GM21381 (cell line): ENCODE measurements around the gene RABL2B.

Experiments
- ATAC-seq: cut with Tn5 transposase; IDR thresholded peaks from one replicate; pipeline ENCODE4 v1.9.1; 2021; ENCODE audit warnings: mild to moderate bottlenecking, moderate library complexity; ENCODE audit not compliant: unreplicated experiment

Gene RABL2B

GRCh38 chr22:50738649-50739227 lies 44.7 kb downstream of the RABL2B start:
- ATAC-seq = no peak

- ATAC-seq = no peak
These were observed 45.4 kb downstream of the RABL2B start, which contains the start of gene ACR for GRCh38 chr22:50737728-50738648. Gene ACR (plus strand): TSS chr22:50738204. CDS start chr22:50738236, 32 bp downstream.

- no peak for ATAC-seq
These were observed 47.8 kb downstream of the RABL2B start for GRCh38 chr22:50735739-50736030.

GRCh38 chr22:50734986-50735738 lies 48.3 kb downstream of the RABL2B start:
- no peak for ATAC-seq

GRCh38 chr22:50734343-50734771 lies 49.1 kb downstream of the RABL2B start:
- no peak for ATAC-seq

GRCh38 chr22:50733521-50734342 lies 49.7 kb downstream of the RABL2B start:
- no peak for ATAC-seq

GRCh38 chr22:50732681-50733080 lies 50.8 kb downstream of the RABL2B start:
- no peak for ATAC-seq

- ATAC-seq = no peak
These were observed 51.4 kb downstream of the RABL2B start for GRCh38 chr22:50731811-50732624.

GRCh38 chr22:50730941-50731661 lies 52.3 kb downstream of the RABL2B start:
- ATAC-seq = no peak

GRCh38 chr22:50730013-50730891 lies 53.2 kb downstream of the RABL2B start:
- ATAC-seq = no peak

GRCh38 chr22:50729391-50730012 lies 53.9 kb downstream of the RABL2B start:
- no peak for ATAC-seq

- no peak for ATAC-seq
These were observed 54.9 kb downstream of the RABL2B start for GRCh38 chr22:50728523-50728931.

GRCh38 chr22:50727678-50728522 lies 55.5 kb downstream of the RABL2B start:
- no peak for ATAC-seq

- ATAC-seq = no peak
These were observed 56.6 kb downstream of the RABL2B start for GRCh38 chr22:50726643-50727340.

- no peak for ATAC-seq
These were observed 57.8 kb downstream of the RABL2B start for GRCh38 chr22:50725597-50725996.

GRCh38 chr22:50724616-50725015 lies 58.8 kb downstream of the RABL2B start:
- no peak for ATAC-seq
